GM23338 (cell line): ENCODE data around the gene SPATC1L. TPM values are rescaled to one million over a fixed set of nuclear protein-coding genes. Genes with fewer than 3 reads are reported as not detected.

Source experiments
- ATAC-seq: fragments of 200-7000 bp; cut with Tn5 transposase; 3 replicates; pipeline ENCODE4 v1.9.1; 2020
- DNase-seq: peaks from one replicate; pipeline ENCODE4 v3.0.0-alpha.2; 2015; ENCODE audit warnings: low spot score
- H2AFZ ChIP-seq: fragments of 200-600 bp; sonication (generic); 2 replicates; pipeline ENCODE4 v1.8.0; 2016; ENCODE audit warnings: antibody characterized with exemption, mild to moderate bottlenecking, moderate library complexity
- H3F3A ChIP-seq: fragments of 200-600 bp; sonication (generic); replicated peaks from 2 replicates; pipeline ENCODE4 v1.8.0; 2017; ENCODE audit warnings: antibody characterized with exemption, mixed run types, low read depth
- H3K27ac ChIP-seq: fragments of 200-600 bp; sonication (generic); 2 replicates; pipeline ENCODE4 v1.6.1; 2016; ENCODE audit warnings: low read depth
- H3K27me3 ChIP-seq: fragments of 200-600 bp; sonication (generic); 2 replicates; pipeline ENCODE4 v1.8.0; 2016; ENCODE audit warnings: mild to moderate bottlenecking, mixed run types, moderate library complexity; ENCODE audit not compliant: insufficient read depth
- H3K36me3 ChIP-seq: fragments of 200-600 bp; sonication (generic); 2 replicates; pipeline ENCODE4 v1.8.0; 2016; ENCODE audit warnings: mild to moderate bottlenecking; ENCODE audit not compliant: insufficient read depth
- H3K4me1 ChIP-seq: fragments of 200-600 bp; sonication (generic); 2 replicates; pipeline ENCODE4 v1.8.0; 2016; ENCODE audit warnings: mild to moderate bottlenecking, moderate library complexity; ENCODE audit not compliant: insufficient read depth
- H3K4me2 ChIP-seq: fragments of 200-600 bp; sonication (generic); 2 replicates; pipeline ENCODE4 v1.7.1; 2017; ENCODE audit warnings: mixed run types
- H3K4me3 ChIP-seq: fragments of 200-600 bp; sonication (generic); 2 replicates; pipeline ENCODE4 v1.6.1; 2016; ENCODE audit warnings: mixed run types
- H3K79me2 ChIP-seq: fragments of 200-600 bp; sonication (generic); replicated peaks from 2 replicates; pipeline ENCODE4 v1.8.0; 2017; ENCODE audit warnings: mild to moderate bottlenecking; ENCODE audit not compliant: insufficient read depth
- H3K9me2 ChIP-seq: fragments of 200-600 bp; sonication (generic); 2 replicates; pipeline ENCODE4 v1.8.0; 2017; ENCODE audit not compliant: insufficient read depth
- H4K20me1 ChIP-seq: fragments of 200-600 bp; sonication (generic); replicated peaks from 2 replicates; pipeline ENCODE4 v1.8.0; 2017; ENCODE audit warnings: mild to moderate bottlenecking; ENCODE audit not compliant: insufficient read depth
- H3K27ac Mint-ChIP-seq: 2 replicates; pipeline ENCODE4 v1.8.0; 2020; ENCODE audit warnings: inconsistent platforms, mild to moderate bottlenecking, moderate library complexity, mixed read lengths
- H3K27me3 Mint-ChIP-seq: 3 replicates; pipeline ENCODE4 v1.8.0; 2022; ENCODE audit warnings: low read depth, mild to moderate bottlenecking, moderate library complexity, mixed read lengths, inconsistent platforms; ENCODE audit not compliant: insufficient read depth, poor library complexity
- H3K36me3 Mint-ChIP-seq: 3 replicates; pipeline ENCODE4 v1.8.0; 2021; ENCODE audit warnings: low read depth, mild to moderate bottlenecking, inconsistent platforms, moderate library complexity, mixed read lengths
- H3K4me1 Mint-ChIP-seq: 3 replicates; pipeline ENCODE4 v1.8.0; 2020; ENCODE audit warnings: mild to moderate bottlenecking, inconsistent platforms, mixed read lengths
- H3K4me3 Mint-ChIP-seq: 3 replicates; pipeline ENCODE4 v1.8.0; 2021; ENCODE audit warnings: moderate library complexity, mild to moderate bottlenecking, inconsistent platforms, mixed read lengths
- H3K9me3 Mint-ChIP-seq: 3 replicates; pipeline ENCODE4 v1.8.0; 2020; ENCODE audit warnings: moderate library complexity, mild to moderate bottlenecking, inconsistent platforms, mixed read lengths
- CTCF ChIP-seq, 2 experiments: fragments of 200-600 bp in 1 of 2; sonication (generic) in 1 of 2; conservative IDR thresholded peaks; 2 replicates each; pipeline versions ENCODE4 v1.5.1 to v1.6.1; 2016 to 2017; ENCODE audit warnings: antibody characterized with exemption in 2 of 2, low read depth in 2 of 2, mild to moderate bottlenecking in 2 of 2, moderate library complexity in 1 of 2
- EZH2phosphoT487 ChIP-seq: fragments of 200-600 bp; sonication (generic); IDR thresholded peaks from one replicate; pipeline ENCODE4 v1.8.1; 2018; ENCODE audit warnings: antibody characterized with exemption; ENCODE audit not compliant: unreplicated experiment
- POLR2AphosphoS5 ChIP-seq: IDR thresholded peaks from 2 replicates; pipeline ENCODE4 v1.6.1; 2016; ENCODE audit warnings: antibody characterized with exemption, low read depth
- STAT1 ChIP-seq: IDR thresholded peaks from one replicate; pipeline ENCODE4 v1.6.1; 2016; ENCODE audit warnings: antibody characterized with exemption; ENCODE audit not compliant: unreplicated experiment
- ZNF114 ChIP-seq: fragments of 250-450 bp; sonication (Bioruptor Pico); IDR thresholded peaks from 2 replicates; pipeline ENCODE4 v1.5.0; 2020; ENCODE audit warnings: mild to moderate bottlenecking, moderate library complexity
- ZNF331 ChIP-seq: fragments of 250-450 bp; sonication (Bioruptor Pico); IDR thresholded peaks from 2 replicates; pipeline ENCODE4 v1.5.0; 2020; ENCODE audit warnings: low read depth, mild to moderate bottlenecking, moderate library complexity
- ZNF462 ChIP-seq: fragments of 250-450 bp; sonication (Bioruptor Pico); IDR thresholded peaks from 2 replicates; pipeline ENCODE4 v1.5.0; 2020; ENCODE audit warnings: mild to moderate bottlenecking, moderate library complexity
- polyA plus RNA-seq: library from polyadenylated mRNA; unstranded; fragments of >200 nt; fragmentation: Nextera tagmentation; extraction: Ambion mirVana; gene quantifications from 2 replicates; pipeline ENCODE4 v1.2.1, GENCODE V29; 2016
- total RNA-seq: library from RNA; depleted of rRNA; stranded (reverse); fragments of >200 nt; shearing (Covaris generic); gene quantifications from 2 replicates; pipeline ENCODE4 v1.2.3, GENCODE V29; 2014
- TF ChIP-seq, protein P1 (sequence below): IDR thresholded peaks from 2 replicates; pipeline ENCODE4 v1.6.1; 2016; ENCODE audit warnings: antibody characterized with exemption
- TF ChIP-seq, protein P2 (sequence below): IDR thresholded peaks from one replicate; pipeline ENCODE4 v1.6.1; 2018; ENCODE audit warnings: antibody characterized with exemption; ENCODE audit not compliant: unreplicated experiment

The SPATC1L gene
- total and polyA plus RNA-seq, 2 experiments from 2014 or later, result 37.6 to 70.2 TPM

DNA sequence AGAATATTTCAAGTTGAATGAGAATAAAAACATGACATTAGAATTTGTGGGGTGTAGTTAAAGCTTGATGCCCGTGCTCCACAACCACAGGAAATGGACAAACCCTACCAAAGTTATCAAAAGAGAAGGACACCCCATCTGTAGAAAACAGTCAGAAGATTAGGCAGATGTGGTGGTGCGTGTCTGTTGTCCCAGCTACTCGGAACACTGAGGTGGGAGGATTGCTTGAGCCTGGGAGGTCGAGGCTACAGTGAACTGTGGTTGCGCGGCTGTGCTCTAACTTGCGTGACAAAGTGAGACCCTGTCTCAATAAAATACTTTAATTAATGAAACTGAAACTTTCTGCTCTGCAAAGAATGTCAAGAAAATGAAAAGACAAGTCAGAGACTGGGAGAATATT, 1.5 kb upstream of the SPATC1L start (continued):
- TF ChIP-seq POLR2AphosphoS5 (no peak), ZNF331 (CRISPR knock-in tag) (no peak), STAT1 (no peak), EZH2phosphoT487 (no peak)
- TF ChIP-seq, protein P1, sequence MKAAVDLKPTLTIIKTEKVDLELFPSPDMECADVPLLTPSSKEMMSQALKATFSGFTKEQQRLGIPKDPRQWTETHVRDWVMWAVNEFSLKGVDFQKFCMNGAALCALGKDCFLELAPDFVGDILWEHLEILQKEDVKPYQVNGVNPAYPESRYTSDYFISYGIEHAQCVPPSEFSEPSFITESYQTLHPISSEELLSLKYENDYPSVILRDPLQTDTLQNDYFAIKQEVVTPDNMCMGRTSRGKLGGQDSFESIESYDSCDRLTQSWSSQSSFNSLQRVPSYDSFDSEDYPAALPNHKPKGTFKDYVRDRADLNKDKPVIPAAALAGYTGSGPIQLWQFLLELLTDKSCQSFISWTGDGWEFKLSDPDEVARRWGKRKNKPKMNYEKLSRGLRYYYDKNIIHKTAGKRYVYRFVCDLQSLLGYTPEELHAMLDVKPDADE, result no peak

DNA sequence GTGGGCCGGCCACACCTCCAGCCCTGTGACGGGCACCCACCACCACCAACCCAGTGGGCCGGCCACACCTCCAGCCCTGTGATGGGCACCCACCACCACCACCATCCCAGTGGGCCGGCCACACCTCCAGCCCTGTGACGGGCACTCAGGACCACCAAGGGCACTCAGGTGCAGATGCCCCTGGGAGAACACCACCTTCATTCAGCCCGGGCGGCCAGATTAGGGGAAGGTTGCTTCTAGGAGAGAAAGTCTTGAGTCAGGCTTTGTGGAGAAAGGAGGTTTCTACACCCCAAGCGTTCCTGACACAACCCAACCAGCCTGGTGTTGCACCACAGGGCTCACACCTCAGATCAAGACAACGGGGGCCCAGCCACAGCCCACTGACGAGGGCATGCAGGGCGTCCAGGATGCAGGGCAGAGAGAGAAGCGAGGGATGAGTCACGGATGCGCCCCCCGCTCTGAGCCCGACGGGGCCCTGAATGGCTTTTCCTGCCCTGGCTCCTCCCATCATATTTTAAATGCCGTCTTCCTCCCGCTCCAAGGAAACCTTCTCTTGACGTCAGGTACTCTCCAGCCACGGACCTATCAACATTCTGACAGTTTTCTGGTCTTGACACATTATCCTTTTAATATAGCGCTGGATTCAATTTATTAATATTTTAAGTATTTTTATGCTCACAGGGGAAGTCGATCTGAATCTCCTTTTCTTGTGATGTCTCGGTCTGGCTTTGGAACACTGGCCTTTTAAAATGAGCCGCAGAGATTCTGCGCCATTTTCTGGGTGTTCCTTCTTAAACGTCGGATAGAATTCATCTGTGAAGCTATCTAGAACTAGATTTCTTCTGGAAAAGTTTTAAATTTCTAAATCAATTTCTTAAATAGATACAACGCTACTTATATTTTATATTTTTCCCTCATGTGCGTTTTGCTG, 631 bp upstream of the SPATC1L start:
- H3K27ac Mint-ChIP-seq, result peak overlapping the region; percentile 98
- H3K36me3 Mint-ChIP-seq, result peaks cover 13% of the 10 kb centered on the region
- ATAC-seq (peak; percentile 70), DNase-seq (peak; percentile 90)
- Histone ChIP-seq H3K4me2 (peak overlapping the region; percentile 84), H3K27me3 (no peaks in the 10 kb centered on the region), H3K36me3 (no peaks in the 10 kb centered on the region), H2AFZ (peak overlapping the region; percentile 96), H3K4me1 (peaks cover 11% of the 10 kb centered on the region; the same call in 1 of the 2 replicates), H3K79me2 (peaks cover 5% of the 10 kb centered on the region; the same call in 1 of the 2 replicates), H3K27ac (peak overlapping the region; percentile 92; the same call in 1 of the 2 replicates), H3K9me2 (no peaks in the 10 kb centered on the region), H3F3A (0 out of 2 replicates have a peak, but pooled peaks cover 4% of the 10 kb centered on the region), H3K4me3 (peak overlapping the region; percentile 65), H4K20me1 (peaks cover 3% of the 10 kb centered on the region; the same call in 1 of the 2 replicates)
- H3K27me3 Mint-ChIP-seq, result peaks cover 11% of the 10 kb centered on the region
- peaks cover 33% of the 10 kb centered on the region for H3K4me1 Mint-ChIP-seq
- peak overlapping the region; percentile 93 for H3K4me3 Mint-ChIP-seq
- H3K9me3 Mint-ChIP-seq, result no peaks in the 10 kb centered on the region
- TF ChIP-seq CTCF (conservative IDR thresholded peaks at IDR 0.05; ENCODE audit: low read depth in 2 of 2) (no peak), ZNF114 (CRISPR knock-in tag) (no peak), STAT1 (no peak), ZNF462 (CRISPR knock-in tag) (no peak)
- TF ChIP-seq, protein P2, sequence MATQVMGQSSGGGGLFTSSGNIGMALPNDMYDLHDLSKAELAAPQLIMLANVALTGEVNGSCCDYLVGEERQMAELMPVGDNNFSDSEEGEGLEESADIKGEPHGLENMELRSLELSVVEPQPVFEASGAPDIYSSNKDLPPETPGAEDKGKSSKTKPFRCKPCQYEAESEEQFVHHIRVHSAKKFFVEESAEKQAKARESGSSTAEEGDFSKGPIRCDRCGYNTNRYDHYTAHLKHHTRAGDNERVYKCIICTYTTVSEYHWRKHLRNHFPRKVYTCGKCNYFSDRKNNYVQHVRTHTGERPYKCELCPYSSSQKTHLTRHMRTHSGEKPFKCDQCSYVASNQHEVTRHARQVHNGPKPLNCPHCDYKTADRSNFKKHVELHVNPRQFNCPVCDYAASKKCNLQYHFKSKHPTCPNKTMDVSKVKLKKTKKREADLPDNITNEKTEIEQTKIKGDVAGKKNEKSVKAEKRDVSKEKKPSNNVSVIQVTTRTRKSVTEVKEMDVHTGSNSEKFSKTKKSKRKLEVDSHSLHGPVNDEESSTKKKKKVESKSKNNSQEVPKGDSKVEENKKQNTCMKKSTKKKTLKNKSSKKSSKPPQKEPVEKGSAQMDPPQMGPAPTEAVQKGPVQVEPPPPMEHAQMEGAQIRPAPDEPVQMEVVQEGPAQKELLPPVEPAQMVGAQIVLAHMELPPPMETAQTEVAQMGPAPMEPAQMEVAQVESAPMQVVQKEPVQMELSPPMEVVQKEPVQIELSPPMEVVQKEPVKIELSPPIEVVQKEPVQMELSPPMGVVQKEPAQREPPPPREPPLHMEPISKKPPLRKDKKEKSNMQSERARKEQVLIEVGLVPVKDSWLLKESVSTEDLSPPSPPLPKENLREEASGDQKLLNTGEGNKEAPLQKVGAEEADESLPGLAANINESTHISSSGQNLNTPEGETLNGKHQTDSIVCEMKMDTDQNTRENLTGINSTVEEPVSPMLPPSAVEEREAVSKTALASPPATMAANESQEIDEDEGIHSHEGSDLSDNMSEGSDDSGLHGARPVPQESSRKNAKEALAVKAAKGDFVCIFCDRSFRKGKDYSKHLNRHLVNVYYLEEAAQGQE, result no peak
